HG02943 (cell line): ENCODE results near the gene SLC47A1.
"Not testable (repeated sequence)": the region's sequence is repeated elsewhere in the genome, so short reads cannot be mapped to it uniquely, and the experiment has no call there.

ENCODE experiments used
- ATAC-seq: cut with Tn5 transposase; IDR thresholded peaks from one replicate; pipeline ENCODE4 v1.9.1; 2021; ENCODE audit warnings: mild to moderate bottlenecking, low read depth, moderate library complexity; ENCODE audit not compliant: unreplicated experiment

The SLC47A1 gene

DNA sequence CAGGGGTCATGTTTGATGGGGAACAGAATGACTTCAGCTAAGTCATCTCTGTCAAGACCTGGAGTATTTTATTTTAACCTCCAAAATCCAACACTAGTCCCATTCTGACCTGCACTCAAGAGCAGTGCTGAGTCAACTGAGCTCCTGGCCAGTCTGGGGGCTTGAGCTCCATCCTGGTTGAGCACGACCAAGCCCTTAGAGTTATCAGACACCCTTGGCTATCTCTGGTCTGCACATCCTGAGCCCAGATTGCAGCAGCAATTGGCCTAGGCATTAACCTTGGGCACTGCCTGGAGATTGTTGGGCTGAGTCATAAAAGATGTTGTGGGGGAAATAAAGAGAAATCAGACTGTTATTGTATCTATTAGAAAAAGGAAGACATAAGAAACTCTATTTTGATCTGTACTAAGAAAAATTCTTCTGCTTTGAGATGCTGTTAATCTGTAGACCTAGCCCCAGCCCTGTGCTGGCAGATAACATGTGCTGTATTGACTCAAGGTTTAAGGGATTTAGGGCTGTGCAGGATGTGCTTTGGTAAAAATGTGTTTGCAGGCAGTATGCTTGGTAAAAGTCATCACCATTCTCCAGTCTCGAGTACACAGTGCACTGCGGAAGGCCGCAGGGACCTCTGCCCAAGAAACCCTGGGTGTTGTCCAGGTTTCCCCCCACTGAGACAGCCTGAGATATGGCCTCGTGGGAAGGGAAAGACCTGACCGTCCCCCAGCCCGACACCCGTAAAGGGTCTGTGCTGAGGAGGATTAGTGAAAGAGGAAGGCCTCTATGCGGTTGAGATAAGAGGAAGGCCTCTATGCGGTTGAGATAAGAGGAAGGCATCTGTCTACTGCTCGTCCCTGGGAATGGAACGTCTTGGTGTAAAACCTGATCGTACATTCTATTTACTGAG, 14.0 kb upstream of the SLC47A1 start:
- ATAC-seq, result not testable (repeated sequence)

DNA sequence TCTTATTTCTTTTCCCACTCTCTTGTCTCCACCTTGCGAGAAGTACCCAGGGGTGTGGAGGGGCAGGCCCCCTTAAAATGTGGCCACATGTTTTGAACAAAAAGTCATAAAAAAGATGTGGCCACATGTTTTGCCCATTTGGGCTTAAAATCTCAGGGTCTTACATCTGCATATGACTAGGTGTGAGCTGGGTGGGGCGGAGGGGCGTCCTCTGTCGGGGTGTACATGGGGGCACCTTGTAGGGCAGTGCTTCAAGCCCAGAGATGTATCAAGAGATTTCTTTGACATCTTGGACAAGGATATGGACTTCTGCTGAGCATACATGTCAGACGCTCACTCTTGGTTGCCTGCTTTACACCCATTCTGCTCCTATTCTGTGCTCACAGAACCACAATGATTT, 13.0 kb upstream of the SLC47A1 start:
- no peak for ATAC-seq

DNA sequence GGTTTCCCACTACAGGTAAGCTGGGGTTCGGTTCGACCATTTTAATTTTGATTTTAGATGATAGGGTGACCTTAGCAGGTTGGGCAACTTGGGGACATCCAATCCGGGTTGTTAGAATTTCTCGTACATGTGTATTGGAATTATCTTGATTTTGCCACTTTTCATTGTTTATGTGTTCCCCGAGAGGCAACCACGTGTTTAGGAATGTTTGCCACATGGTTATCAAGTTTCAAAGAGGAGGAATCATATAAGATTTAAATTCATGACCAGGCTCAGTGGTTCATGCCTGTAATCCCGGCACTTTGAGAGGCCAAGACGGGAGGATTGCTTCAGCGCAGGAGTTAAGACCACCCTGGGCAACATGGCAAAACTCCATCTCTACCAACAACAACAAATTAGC, 10.0 kb upstream of the SLC47A1 start:
- ATAC-seq, result no peak

DNA sequence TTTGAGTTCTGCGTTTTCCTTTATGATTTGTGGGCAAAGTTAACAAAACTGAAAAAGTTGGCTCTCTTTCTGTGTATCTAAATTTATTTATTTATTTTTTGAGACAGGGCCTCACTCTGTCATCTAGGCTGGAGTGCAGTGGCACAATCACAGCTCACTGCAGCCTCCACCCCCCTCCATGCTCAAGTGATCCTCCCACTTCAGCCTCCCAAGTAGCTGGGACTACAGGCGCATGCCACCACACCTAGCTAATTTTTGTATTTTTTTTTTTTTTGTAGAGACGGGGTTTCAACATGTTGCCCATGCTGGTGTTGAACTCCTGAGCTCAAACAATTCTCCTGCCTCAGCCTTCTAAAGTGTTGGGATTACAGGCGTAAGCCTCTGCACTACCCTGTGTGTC, 6.7 kb upstream of the SLC47A1 start:
- ATAC-seq, result not testable (repeated sequence)

DNA sequence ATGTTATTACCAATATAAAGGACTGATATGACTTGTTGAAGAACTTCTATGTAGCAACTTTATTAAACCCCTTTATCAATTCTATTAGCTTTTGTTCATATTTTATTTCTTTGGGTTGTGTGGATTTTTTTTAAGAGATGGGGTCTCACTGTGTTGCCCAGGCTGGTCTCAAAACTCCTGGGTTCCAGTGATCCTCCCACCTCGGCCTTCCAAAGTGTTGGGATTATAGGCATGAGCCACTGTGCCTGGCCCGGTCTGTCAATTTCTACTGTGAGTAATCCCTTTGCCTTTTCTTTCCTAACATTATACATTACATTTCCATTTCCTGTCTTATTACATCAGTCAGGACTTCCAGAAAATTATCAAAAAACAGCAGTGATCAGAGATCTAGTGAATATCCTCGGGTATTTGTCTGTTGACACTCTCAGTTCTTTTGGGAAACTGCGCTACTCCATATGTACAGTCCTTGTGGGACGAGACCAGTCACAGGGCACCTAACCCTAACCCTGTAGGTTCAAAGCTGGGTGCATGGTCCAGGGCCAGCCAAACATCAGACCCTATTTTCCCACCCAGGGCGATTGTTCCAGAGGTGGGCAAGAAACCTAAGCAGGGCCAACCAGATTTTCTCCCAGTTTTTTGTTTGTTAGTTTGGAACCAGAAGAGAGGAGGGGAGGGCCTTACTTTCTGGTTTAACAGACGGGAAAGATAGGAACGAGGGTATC, 1.7 kb upstream of the SLC47A1 start:
- ATAC-seq, result no peak

DNA sequence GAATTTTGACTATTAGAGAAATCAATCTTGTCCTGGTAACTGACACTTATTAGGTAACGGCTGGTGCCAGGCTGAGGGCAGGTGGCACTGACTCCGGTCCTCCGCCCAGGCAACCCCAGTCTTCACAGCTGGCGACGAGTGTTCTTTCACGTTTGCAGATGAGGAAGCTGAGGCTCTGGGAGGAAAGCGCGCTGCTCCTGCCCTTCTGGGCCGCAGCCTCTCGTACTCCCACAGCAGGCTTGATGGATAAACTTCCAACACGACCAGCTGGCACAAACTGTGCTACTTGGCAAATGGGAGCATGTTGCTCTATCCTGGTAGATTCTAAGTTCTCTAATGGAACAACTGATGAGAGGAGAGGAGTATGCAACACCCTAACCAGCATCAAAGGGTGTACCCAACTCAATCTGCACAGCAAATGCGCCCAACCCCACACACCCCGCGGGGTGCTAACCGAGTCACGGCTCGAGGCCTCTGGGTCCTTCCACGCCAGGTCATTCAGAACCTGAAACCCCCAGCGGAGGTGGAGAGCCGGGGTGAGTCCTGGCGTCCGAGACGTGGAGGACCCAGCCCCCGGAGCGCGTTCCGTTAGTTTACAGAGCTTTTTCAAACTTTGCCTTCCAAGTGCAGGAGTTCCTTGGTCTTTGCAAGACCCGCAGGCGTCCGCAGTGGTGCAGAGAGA, 477 bp upstream of the SLC47A1 start:
- no peak for ATAC-seq

DNA sequence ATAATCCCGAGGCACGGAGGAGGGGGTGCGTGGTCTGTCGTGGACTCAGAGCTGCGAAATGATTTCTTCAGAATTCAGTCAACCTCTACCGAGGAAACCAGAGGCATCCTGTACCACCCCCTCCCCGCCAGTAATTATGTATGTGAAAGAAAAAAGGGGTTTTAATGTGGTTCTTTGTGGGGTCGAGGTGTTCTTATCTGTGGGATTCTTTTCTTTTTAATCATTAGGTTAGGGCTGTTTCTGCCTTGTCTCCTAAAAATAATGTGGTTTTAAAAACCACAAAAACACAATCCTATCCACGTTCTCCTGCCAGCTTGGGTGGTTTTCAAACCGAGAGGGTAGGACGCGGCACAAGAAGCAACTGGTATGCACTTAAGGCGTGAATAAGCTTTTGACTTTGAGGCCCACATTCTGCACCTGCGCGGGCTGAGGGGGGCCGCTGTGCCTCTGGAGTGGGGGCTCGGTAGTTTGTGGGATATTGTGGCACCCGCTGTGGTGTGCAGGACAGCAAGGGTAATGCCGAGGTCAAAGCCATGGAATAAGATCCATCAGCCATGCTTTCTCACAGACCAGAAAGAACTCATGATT, 1.0 kb downstream of the SLC47A1 start:
- no peak for ATAC-seq

DNA sequence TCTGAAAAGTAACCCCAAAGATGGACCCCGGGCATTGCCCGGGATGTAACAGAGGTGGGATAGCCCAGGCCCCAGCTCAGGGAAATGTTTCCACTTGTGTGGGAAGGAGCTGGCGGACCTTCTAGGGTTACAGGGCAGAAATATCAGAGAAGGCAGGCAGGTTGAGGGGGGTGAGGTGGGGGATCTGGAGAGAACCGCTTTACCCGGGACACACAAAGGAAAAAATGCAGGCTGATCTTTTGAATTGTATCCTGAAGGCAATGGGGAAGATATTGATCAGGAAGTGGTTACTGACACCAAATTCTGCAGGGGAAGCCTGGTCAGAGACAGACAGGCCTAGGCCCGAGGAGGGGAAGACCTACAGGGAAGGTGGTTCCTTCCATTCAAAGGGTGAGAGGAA, 3.5 kb downstream of the SLC47A1 start:
- ATAC-seq, result no peak

DNA sequence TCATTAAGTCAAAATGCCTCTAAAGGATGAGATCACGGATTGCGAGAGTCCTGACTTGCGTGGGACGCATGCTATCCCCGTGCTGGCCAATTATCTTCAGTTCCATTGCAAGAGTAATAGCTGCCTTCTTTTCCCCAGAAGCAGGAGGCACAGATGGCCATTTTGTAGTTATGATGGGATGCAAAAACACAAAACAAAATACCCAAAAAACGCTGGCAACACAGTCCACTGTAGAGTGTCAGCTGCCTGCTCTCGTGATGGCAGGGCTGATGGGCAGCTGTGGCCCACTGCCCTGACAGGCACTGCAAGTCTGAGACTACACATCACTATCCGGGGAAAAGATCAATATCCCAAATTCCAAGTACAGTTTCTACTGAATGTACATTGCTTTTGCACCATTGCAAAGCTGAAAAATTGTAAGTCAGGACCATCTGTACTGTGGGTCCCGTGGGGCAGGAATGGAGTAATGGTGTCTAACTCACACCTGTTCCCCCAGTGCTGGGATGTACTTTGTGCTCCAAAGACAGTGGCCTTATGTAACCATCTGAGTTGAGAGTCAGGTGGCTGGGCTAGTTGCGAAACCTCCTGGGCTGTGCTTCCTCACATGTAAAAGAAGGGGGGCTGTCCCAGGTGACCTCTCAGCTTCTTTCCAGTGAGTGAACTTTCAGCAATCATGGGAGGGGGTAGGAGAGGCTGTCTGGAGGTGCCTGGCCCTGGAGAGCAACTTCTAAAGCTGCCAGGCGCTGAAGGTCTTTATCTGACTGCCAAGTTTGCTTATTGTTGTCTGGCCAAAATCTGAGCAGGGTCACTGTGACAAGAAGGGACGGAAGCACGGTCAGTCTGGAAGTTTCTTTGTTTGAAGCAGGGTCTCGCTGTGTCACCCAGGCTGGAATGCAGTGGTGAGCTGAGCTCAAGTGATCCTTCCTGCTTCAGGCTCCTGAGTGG, 4.7 kb downstream of the SLC47A1 start:
- no peak for ATAC-seq

DNA sequence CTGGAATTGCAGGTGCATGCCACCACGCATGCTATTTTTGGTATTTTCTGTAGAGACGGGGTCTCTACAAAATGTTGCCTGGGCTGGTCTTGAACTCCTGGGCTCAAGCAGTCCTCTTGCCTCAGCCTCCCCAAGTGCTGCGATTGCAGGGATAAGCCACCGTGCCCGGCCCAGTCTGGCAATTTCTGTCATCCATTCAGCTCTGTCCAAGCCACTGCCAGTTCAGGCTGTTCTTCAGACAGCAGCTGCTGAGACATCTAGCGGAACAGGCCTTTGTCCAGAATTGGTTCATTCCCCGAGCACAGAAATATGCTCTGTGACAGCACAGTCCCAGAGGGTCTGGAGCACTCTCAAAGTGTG, 5.4 kb downstream of the SLC47A1 start:
- no peak for ATAC-seq

DNA sequence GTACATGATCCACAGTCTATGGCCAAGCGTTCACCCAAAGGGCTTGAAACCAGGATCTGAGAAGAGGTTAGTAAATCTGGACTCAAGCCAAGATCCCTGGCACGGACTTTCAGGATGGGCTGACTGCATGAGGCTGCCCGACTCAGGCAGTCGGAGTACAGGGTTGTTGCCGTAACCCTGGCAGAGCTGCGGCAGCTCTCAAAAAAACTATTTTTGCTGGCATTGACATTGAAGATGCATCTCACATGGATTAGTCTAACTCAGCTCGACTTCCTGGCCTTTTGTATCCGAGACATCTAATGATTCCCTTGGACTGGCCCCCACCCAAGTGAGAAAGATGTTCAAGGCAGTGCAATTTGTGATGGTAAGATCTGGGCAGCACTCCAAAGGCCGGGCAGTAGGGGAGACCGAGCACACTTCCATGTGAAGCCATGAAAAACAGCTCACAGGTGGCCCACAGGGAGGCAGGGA, 6.2 kb downstream of the SLC47A1 start:
- ATAC-seq, result no peak

DNA sequence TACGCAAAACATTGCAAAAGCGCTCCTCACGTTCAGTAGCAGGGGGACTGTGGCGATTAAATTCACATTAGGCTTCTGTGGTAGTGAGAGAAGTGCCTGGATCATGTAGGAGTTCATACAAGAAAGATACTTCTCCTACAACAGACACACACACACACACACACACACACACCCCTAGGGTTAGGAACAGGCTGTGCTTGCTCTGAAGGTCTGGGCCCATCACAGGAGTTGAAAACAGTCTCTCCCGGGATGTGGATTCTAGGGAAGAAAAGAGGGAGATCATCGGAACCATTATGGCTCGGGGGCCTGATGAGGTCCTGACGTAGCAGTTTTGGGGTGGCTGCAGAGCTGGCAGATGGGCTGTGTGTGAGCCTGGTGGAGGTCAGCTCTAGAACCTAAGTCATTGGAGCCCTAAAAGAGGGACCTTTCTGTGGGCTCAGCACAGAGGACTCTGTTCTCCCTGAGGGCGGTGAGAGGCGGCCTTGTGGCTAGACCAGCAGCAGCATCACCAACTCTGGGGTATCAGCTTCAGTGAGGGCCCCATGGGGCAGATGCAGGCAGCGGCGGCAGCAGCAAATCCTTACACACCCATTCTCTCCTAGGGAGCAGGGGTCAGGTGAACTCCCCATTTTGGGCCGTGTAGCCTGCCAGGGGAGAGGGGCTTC, 7.2 kb downstream of the SLC47A1 start:
- no peak for ATAC-seq

DNA sequence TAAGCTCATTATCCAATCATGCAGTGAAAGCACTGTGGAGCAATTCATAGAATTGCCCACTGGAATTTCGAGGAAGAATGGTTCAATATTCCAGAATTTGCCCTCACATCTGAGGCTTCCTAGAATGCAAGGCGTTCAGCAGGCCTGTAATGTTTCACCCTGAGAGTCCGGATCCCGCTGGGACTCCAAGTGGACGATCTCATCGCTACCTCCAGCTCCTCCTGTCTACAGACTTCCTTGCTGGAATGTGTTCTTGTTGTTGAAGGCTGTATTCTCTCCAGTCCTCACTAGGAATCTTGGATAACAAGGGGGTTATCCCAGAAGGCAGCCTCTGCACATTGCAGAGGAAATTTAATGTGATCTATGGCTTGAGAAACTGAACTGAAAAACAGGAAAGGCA, 7.8 kb downstream of the SLC47A1 start:
- no peak for ATAC-seq

DNA sequence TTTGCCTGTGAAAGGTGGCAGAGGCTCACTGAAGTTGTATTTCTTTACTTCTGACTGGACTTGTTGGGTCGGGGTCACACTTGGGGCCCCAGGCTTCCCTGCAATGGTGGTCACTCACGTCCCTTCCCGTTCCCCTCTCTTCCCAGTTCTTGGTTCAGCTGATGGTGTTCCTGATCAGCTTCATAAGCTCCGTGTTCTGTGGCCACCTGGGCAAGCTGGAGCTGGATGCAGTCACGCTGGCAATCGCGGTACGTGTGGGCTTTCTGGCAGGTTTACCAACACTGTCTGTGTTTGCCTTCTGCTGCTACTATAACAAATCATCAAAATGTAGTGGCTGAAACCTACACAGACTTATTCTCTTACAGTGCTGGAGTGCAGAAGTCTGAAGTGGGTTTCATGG, 8.6 kb downstream of the SLC47A1 start:
- no peak for ATAC-seq

DNA sequence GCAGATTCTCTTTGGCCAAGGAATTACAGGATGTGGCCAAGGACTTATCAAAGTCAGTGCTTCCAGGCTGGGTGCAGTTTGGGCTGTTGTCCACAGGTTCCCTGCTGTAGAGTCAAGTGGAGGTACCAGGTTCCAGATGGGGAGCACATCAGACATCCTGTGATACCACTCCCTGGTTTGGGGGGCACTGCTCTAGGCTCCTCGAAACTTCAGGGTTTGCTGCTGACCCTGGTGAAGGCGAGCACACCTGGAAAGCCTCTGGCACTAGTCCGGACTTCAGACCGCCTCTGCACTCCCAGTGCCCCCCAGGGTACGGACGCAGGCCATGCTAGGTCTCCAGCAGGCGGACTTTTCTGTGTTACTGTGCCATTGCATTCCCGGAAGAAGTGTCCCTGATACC, 10.7 kb downstream of the SLC47A1 start:
- ATAC-seq, result no peak

DNA sequence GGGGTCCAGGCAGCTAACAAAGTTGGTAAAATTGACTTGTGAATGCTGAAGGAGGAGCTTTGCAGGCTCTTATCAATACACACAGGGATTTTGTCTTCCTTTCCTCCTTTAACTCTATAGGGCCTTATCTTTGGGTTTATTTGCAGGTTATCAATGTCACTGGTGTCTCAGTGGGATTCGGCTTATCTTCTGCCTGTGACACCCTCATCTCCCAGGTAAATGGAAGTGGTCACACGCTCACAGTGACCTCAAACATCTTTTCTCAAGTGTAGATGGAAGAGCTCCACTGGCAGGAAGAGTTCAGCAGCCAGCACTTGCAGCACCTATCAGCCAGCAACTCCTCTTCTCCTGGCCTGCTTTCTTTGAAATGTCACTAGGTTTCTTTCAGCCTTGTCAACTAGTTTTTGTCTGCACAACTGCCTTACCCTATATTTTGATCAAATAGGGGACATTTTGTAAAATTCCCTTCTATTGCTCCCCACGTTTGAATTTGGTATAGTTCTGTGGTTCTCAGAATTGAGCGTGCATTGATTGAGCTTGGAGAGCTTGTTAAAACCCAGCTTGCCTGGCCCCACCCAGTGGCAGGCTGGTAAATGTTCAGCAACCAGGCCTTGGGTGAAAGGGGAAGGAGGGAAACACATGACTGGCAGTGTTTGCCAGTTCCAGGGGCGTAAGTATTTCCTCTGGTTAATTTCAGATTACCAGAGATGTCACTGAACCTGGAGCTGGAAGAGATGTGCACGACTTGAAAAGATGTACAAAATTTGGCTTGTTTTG, 12.8 kb downstream of the SLC47A1 start:
- no peak for ATAC-seq

DNA sequence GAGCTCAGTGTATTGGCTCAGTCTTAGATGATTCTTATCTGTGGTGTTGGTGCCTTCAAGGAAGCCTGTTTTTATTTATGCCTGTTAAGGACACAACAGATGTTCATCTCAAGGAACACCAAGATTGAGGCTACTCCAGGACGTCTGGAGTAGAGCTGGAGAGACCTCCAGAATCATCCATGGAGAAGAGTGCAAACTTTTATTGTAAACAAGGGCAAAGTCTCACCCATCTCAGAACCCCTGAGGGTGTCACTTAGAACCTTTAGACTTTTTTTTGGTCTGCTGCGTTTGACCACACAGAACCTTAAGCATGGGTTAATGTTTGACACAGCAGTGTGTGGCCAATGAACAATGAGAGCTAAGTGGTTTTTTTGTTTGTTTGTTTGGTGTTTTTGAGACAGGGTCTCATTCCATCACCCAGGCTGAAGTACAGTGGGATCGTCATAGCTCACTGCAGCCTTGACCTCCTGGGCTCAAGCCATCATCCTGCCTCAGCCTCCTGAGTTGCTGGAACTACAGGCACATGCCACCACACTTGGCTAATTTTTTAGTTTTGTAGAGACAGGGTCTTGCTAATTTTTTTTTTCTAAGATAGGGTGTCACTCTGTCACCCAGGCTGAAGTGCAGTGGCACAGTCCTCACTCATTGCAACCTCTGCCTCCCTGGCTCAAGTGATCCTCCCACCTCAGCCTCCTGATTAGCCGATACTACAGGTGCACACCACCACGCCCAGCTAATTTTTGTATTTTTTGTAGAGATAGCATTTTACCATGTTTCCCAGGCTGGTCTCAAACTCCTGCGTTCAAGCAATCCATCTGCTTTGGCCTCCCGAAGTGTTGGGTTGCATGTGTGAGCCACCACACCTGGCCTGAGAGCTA, 16.3 kb downstream of the SLC47A1 start:
- ATAC-seq, result no peak

DNA sequence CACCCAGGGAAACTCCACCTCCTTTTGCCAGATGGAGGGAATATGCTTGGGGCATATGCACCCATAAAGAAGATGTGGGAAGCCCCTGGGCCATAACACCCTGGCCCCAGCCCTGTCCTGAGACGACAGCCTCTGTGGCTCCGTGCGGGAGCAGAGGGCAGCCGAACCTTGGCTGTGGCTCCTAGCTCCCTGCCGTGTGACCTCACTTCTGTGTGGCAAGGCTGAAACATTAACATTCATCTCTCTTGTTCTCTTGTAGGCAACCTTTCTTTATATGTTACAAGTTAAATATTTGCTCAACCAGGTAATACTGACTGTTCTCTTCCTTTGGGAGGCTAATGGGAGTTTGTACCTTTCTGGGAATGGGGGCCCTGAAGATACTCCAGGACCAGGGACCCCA, 17.5 kb downstream of the SLC47A1 start:
- ATAC-seq, result no peak
